ENCODE results near the gene HMGA1. TPM values are rescaled to one million over a fixed set of nuclear protein-coding genes. Genes with fewer than 3 reads are reported as not detected.

The HMGA1 gene
- total RNA-seq, 2 donors from 2014 or later: 524 to 600 TPM

DNA sequence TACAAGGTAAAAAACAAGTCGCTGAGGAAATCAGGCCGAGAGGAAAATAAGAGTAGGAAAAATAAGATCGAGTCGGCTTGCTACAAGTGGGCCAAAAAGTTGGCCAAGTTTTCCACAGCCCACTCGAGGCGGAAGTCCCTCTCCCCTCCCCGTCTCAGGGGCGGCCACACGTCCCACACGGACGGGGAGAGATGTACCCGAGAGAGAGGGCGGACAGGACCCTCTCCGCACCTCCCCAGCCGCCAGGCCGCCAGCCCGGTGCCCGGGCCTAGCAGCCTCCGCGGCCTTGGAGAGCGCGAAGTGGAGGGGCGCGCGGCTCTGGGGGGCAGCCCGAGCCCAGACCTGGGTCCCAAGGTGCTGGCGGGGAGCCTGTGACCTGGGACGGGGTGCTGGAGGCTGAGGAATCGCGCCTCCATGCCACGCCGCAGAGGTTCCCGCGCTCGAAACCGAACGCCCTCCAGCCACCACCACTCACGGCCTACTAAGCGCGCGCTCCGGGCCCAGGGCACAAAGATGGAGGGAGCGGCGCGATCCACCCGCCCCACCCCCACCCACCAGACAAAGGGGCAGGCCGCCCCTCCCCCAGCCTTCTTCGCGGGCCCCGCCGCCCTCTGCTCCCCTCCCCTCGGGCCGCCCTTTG, 1.9 kb upstream of the HMGA1 start:
- peaks cover 8 to 15% of the 10 kb centered on the region in 2 donors for H3K36me3 Mint-ChIP-seq
- ATAC-seq: no peak
- H3K27ac Mint-ChIP-seq: peak overlapping the region in 1 of 2 donors; percentile 84
- DNase-seq (ENCODE audit: low spot score in 2 of 2): peak in 1 of 2 donors; percentile 60
- H3K9me3 Mint-ChIP-seq: no peaks in the 10 kb centered on the region

DNA sequence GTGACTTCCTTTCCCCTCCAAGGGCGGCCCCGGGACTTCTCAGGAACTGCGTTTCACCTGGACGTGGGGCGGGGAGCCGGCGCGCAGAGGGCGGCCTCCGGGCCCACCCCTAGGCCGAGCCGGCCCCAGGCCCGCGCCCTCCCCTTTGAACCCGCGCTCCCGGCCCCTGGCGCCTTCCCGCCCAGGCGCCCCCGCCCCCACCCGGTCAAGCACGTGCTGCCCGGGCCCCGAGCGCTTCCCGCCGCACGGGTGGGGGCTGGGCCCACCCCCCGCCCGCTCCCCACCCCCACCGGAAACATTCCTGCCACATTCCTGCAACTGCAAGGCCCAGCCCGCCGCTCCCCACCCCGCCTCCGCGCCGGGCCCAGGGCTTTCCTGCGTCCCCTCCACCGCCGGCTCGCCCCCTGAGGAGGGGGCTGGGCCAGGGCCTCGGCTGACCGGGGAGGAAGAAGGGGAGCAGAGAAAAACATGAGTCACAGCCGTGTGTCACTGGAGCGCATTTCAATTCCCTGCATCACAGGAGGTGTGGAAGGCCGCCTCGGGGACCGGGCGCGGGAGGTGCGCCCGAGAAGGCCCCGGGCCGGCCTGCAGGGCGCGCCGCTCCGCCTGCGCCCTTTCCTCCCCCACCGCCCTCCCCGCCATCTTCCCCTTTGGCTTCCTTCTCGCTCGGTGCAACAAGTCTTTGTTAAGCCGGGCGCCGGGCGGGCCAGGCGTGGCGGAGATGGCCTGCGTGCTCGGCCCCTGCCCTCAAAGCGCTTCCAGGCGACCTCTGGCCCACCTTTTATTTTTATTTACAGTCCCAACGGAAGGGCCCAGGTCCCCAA, 1.2 kb upstream of the HMGA1 start:
- peak; percentile 64 to 75 for ATAC-seq
- peaks cover 8 to 20% of the 10 kb centered on the region in 2 donors for H3K36me3 Mint-ChIP-seq
- H3K9me3 Mint-ChIP-seq: no peaks in the 10 kb centered on the region

DNA sequence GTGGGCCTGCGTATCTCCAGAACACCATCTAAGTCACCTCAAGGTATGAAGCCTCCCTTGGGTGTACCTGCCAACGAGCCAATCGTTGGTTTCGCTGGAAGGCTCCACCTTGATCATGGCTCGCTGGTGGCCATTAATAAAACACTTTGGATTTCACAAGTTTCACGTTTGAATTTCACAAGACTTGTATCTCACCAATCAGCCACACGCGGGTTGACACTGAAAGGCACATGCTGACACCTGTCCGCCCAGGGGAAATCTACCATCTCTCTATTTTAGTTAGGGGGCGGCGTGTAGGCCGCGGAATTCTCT, 586 bp upstream of the HMGA1 start:
- ATAC-seq (peak; percentile 33 to 35), DNase-seq (ENCODE audit: low spot score in 2 of 2) (no peak)
- Mint-ChIP-seq H3K27ac (peak overlapping the region; percentile 90 to 96), H3K36me3 (peaks cover 12 to 26% of the 10 kb centered on the region in 2 donors), H3K9me3 (no peaks in the 10 kb centered on the region)

More for the DNA sequence above, 1.2 kb upstream of the HMGA1 start:
- DNase-seq (ENCODE audit: low spot score in 2 of 2): peak; percentile 63 to 83
- H3K27ac Mint-ChIP-seq: peak overlapping the region; percentile 90 to 96

DNA sequence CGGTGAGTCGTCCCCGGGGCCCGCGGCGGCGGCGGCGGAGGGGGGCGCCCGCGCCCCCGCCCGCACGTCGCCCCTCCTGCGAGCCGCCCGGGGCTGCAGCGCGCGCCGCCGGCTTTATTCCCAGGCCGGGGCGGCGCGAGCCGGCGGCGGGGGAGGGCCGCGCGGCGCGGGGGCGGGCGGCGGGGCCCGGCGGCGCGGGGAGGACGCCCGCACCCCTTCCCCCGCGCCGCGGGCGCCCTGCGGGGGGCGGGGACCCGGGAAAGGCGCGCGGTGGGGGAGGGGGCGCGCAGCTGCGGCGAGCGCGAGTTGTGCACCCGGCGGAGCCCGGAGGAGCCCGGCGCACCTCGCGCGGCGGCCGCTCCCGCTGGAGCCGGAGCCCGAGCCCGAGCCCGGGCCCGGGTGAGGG, 646 bp downstream of the HMGA1 start:
- ATAC-seq (peak in 1 of 2 donors; percentile 4), DNase-seq (ENCODE audit: low spot score in 2 of 2) (no peak)
- Mint-ChIP-seq H3K9me3 (no peaks in the 10 kb centered on the region), H3K36me3 (peaks cover 24 to 38% of the 10 kb centered on the region in 2 donors), H3K27ac (no peak overlapping the region)

DNA sequence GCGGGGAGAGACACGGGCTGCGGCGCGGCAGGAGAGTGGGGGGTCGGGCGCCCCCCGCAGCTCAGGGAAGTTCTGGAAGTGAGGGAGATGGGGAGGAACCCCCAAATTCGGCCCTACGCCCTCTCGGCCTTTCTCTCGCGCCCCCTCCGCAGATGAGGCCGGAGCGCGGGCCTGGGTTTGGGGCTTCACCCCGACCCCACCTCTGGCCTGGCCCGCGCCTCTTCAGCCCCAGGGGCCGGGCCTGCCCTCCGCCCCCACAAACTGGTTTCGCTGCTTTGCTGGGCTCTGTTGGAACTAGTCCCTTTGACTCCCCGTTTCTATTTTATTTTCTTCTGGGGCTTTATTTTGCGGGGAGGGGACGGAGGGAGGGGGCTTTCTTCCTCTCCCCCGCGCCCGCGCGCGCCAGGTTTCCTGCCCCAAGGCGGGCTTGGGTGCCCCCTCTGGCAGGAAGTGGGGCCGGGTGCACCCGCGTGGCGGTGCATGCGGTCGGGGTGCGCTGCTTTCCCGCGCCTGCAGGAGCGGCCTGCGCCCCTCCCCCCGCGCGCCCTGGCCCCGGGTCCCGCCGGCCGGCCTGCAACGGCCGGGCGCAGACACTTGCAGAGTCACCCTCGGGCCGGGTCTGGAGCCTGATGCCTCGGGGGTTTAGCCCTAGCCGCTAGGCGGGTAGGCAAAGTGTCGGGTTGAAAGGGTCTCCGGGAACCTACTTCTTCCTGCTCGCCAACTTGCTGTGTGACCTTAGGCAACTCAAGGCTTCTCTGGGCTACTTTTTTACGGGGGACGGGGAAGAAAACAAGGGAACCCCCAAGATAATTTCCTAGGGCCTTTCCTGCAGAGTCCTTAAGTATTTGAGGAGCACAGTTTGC, 1.3 kb downstream of the HMGA1 start:
- peak; percentile 80 to 83 for DNase-seq (ENCODE audit: low spot score in 2 of 2)
- no peaks in the 10 kb centered on the region for H3K9me3 Mint-ChIP-seq
- H3K36me3 Mint-ChIP-seq: peaks cover 30 to 44% of the 10 kb centered on the region in 2 donors
- ATAC-seq: peak; percentile 20 to 21
- peak overlapping the region; percentile 90 to 99 for H3K27ac Mint-ChIP-seq

DNA sequence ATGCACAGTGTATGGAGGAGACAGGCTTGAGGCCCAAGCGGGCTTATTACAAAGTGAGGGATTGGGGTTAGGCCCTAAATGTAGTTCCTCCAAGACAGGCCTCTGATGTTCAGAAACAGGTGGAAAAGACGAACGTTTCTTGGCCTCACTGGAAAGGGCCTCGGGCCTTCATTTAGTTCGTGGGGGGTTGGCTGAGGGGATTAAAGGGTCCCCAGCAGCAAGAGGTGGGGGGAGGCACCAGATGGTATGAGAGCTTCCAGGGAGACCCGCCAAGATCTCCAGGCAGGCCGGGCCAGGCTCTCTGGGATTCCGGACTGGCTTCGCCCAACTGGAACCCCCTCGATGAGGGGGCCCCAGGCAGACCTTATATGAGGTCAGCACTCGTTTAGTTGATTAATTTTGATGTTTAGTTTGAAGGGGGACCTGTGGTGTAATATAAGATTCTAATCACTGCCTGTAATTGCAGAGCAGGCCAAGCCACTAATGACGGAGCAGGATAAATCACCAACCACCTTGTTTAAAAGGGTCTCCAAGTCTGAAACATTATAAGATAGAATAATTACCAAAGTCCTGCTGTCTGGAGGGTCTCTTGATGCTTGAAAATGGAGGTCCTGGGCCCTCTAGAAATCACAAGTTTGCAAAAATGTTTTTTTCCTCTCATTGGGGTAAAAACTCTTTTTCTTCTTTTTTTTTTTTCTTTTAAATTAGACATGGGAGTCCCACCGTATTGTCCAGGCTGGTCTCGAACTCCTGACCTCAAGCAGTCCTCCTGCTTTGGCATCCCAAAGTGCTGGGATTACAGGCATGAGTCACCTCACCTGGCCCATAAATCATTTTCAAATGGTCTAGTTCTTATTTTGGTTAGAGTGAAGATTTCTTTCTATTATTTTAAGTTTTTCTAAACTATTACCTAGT, 2.2 kb downstream of the HMGA1 start:
- Mint-ChIP-seq H3K36me3 (peaks cover 33 to 45% of the 10 kb centered on the region in 2 donors), H3K27ac (peak overlapping the region; percentile 90 to 99), H3K9me3 (no peaks in the 10 kb centered on the region)
- DNase-seq (ENCODE audit: low spot score in 2 of 2): no peak
- no peak for ATAC-seq

DNA sequence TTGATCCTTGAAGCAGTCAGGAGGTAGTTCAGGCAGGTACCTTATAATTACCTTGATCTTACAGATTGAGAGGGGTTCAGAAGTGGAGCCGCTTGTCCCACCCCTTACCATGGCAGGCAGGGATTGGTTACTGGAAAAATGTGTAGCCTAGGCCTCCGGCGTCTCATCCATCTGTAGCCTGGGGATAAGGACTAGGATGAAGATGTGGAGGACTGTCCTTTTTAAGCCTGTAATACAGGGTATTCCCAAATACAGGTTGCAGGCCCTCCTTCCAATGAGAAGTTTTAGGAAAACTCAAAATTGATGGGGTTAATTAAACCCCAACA, 2.8 kb downstream of the HMGA1 start:
- no peaks in the 10 kb centered on the region for H3K9me3 Mint-ChIP-seq
- DNase-seq (ENCODE audit: low spot score in 2 of 2): no peak
- peak overlapping the region; percentile 90 to 99 for H3K27ac Mint-ChIP-seq
- ATAC-seq: no peak
- peaks cover 33 to 45% of the 10 kb centered on the region in 2 donors for H3K36me3 Mint-ChIP-seq

DNA sequence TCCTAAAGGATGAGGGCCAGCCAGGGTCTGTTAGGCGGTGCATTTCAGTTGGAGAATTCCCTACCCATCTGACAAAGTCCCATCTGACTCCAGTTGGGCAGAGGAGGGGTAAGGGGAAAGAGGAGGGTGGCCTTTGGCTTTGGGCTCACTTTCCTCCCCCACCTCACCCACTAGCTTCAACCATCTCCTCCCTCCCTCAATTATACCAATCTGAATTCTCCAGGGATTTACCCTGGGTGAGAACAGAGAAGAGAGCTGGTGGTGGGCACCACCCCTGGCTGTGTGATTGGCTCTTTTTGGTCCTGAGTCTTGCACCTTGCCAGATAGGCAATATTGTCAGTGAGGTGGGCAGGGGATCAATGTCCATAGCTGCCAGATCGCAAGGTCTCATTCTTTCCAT, 3.2 kb downstream of the HMGA1 start:
- Mint-ChIP-seq H3K36me3 (peaks cover 33 to 45% of the 10 kb centered on the region in 2 donors), H3K27ac (peak overlapping the region; percentile 90 to 91), H3K9me3 (no peaks in the 10 kb centered on the region)
- no peak for ATAC-seq
- no peak for DNase-seq (ENCODE audit: low spot score in 2 of 2)

DNA sequence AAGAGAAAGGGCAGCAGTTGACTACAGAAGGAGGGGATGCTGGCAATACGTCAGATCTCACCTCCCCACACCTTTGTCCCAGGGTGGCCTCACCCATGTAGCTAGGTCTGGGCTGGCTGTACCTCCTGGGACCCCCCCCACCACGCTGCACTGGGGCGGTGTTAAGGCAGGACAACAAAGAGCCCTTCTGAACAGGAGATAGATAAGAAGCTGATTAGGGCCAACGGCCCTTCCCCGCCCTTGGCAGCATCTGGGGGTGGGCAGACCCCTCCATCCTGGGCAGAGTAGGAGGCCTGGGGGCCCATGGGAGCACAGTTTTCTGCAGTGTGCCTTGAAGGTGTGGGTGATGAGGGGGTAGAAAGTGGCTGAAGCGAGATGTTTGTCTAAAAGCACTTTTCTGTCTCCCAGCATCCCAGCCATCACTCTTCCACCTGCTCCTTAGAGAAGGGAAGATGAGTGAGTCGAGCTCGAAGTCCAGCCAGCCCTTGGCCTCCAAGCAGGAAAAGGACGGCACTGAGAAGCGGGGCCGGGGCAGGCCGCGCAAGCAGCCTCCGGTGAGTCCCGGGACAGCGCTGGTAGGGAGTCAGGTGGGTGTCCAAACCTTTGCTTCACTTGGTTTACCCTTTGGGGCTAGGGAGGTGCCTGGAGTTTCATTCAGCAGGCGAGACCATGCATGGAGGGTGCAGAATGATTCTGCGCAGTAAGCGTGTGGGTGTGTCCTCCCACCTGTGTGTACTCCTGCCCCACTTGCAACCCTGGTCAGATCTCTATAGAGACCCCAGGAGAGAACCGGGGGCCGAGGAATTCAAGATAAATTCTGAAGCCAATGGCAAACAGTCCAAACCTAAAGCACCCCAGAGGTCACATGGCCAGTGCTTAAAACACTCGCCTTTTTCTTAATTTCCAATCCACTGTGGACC, 3.9 kb downstream of the HMGA1 start:
- Mint-ChIP-seq H3K27ac (peak overlapping the region; percentile 87 to 91), H3K36me3 (peaks cover 33 to 45% of the 10 kb centered on the region in 2 donors), H3K9me3 (no peaks in the 10 kb centered on the region)
- DNase-seq (ENCODE audit: low spot score in 2 of 2) (no peak), ATAC-seq (no peak)

DNA sequence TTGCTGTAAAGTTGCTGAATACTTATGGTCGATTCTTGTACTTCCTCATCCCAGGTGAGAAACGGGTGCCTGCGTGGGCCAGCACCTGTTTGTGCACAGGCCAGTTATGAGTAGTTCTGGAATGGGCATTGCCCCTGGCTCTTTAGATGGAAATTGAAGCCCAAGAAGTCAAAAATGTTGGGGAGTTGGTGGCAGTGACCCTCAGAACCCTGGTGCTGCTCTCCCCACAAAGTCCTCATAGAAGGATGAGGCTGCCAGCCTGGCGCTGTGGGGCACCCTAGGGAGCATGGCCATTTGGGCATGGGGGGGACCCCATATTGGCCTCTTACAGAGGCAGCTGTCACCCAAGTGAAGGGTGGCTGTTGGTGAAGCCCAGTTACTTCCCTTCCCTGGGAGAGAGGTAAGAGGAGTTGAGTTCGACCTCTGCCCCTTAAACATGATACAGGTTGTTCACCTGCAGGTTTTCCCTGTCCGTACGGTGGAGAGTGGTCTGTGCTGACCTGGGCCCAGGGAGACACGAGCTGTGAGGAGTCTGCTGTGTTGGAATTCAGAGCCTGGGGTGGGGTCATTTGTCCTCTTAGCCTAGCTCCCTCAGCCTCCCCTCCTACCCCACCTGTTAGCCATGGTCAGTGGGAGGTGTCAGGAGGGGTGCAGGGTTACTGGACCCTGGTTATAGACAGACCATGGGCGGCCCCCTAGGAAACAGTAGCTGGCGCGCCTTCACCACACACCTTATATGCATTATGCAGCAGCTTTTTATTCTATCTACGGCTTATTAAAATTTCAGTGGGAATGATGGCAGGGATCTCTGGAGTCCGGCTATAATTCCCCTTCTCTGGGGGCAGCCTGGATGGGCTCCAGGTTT, 4.9 kb downstream of the HMGA1 start:
- Mint-ChIP-seq H3K9me3 (no peaks in the 10 kb centered on the region), H3K36me3 (peaks cover 33 to 45% of the 10 kb centered on the region in 2 donors), H3K27ac (peak overlapping the region; percentile 79 to 87)
- no peak for DNase-seq (ENCODE audit: low spot score in 2 of 2)
- ATAC-seq: no peak

DNA sequence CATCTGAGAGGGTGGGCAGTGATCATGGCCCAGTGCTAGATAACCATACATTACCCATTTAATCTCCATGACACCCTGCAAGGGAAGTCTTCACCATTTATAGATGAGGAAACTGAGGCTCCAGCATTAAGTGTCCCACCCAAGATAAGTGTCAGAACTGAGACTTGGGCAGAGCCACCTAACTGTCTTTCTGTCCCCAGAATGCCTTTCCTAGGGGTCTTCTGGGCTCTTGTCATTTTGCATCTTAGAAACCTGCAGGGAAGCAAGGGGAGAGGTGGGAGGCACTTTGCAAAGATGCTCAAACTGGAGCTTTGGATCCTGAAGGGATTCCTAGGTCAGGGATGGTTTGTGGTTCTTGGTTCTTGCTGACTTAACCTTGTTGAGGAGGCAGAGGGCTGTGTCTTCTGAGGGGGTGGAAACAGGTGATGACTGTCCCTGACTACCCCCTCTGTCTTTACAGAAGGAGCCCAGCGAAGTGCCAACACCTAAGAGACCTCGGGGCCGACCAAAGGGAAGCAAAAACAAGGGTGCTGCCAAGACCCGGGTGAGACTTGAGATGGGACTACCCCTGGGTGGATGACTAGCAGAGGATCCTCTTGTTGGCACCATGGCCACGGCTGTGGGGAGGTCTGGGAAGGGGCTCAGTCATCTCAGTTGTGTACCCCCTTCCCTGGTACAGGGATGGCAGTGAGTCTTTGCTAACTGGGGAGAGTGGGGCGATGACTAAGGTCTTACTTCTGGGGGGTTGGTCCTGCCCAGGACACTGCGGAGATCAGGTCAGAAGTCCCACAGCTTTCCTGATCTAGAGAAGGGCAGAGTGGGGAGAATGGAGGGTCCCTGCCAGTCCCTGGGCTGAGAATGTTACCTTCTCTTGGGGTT, 5.8 kb downstream of the HMGA1 start:
- no peaks in the 10 kb centered on the region for H3K9me3 Mint-ChIP-seq
- ATAC-seq: peak in 1 of 2 donors; percentile 33
- peak overlapping the region; percentile 87 to 93 for H3K27ac Mint-ChIP-seq
- peaks cover 33 to 45% of the 10 kb centered on the region in 2 donors for H3K36me3 Mint-ChIP-seq
- no peak for DNase-seq (ENCODE audit: low spot score in 2 of 2)

DNA sequence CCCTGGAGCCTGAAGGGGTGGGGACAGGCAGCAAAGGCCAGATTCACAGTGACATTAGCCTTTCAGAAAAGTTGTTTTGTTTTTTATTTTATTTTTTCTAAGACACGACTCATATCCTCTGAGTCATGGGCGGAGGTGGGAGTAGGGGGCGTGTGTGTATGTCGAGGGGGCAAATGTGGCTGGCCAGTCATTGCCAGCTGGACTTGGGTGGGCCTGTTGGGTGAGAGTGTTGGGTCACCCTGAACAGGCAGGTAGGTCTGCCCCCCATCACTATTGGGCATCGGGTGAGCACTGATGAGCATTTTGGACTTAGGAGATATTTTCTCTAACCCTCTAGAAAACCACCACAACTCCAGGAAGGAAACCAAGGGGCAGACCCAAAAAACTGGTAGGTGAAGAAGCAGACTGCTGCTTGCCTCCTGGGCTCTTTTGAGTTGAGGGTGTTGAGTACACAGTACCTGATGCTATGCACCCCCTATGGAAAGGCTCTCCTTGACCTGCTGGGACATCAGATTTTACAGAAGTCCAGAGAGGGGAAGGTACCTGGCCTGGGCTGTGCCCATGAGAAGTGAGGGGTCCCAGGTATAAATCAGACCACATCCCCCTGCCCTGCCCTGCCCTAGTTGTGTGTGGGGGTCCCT, 6.6 kb downstream of the HMGA1 start:
- DNase-seq (ENCODE audit: low spot score in 2 of 2): no peak
- ATAC-seq: peak in 1 of 2 donors; percentile 7
- peak overlapping the region; percentile 87 to 93 for H3K27ac Mint-ChIP-seq
- peaks cover 30 to 41% of the 10 kb centered on the region in 2 donors for H3K36me3 Mint-ChIP-seq
- H3K9me3 Mint-ChIP-seq: no peaks in the 10 kb centered on the region

All from activated naive CD4-positive, alpha-beta T cell treated with anti-CD3 and anti-CD28 coated beads, Interleukin-2, amount 50 U/mL, for 72 hours (primary cell).